Measurements from ENCODE around the gene GRAP. TPM values are rescaled to one million over a fixed set of nuclear protein-coding genes. Genes with fewer than 3 reads are reported as not detected.

The GRAP gene
- total RNA-seq, 1 donor from 2014 or later: 0.64 TPM

DNA sequence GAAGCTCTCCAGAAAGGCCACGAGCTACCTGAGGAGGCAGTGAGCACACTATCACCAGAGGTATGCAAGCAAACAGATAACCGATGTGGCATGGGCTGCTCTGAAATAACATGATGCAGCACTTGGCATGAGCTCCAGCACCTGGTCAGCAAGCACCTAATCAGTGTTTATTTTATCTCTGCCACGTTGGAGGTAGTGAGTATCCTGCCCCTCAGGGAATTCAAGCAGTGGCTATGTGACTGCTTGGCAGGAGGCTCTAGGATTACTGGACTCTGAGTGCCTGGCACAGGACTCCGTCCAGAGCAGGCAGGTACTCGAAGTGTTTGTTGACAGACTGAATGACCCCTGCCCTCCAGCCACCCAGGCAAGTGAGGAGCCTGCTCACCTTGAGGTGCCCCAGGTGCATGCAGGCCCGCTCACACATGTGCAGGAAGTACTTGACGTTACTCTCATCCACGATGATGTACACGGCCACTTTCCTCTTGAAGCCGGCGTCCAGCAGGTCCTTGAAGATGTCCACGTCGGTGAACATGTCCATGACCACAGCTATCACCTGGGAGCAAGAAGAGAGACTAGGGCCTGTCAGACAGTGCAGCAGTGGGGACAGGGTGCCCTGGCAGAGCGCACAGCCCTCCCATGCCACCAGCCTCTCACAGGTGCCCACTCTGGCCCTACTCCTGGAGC is 58.8 kb downstream of the GRAP start:
- H3K27me3 Mint-ChIP-seq (ENCODE audit: unreplicated experiment): peaks cover 2% of the 10 kb centered on the region
- H3K4me1 Mint-ChIP-seq (ENCODE audit: low read depth, unreplicated experiment): peaks cover 4% of the 10 kb centered on the region
- H3K4me3 Mint-ChIP-seq (ENCODE audit: unreplicated experiment): no peak overlapping the region
- H3K27ac Mint-ChIP-seq (ENCODE audit: unreplicated experiment): no peak overlapping the region
- H3K36me3 Mint-ChIP-seq (ENCODE audit: unreplicated experiment): no peaks in the 10 kb centered on the region
- no peak for DNase-seq
- H3K9me3 Mint-ChIP-seq (ENCODE audit: unreplicated experiment): no peaks in the 10 kb centered on the region
- TF ChIP-seq, protein P1, sequence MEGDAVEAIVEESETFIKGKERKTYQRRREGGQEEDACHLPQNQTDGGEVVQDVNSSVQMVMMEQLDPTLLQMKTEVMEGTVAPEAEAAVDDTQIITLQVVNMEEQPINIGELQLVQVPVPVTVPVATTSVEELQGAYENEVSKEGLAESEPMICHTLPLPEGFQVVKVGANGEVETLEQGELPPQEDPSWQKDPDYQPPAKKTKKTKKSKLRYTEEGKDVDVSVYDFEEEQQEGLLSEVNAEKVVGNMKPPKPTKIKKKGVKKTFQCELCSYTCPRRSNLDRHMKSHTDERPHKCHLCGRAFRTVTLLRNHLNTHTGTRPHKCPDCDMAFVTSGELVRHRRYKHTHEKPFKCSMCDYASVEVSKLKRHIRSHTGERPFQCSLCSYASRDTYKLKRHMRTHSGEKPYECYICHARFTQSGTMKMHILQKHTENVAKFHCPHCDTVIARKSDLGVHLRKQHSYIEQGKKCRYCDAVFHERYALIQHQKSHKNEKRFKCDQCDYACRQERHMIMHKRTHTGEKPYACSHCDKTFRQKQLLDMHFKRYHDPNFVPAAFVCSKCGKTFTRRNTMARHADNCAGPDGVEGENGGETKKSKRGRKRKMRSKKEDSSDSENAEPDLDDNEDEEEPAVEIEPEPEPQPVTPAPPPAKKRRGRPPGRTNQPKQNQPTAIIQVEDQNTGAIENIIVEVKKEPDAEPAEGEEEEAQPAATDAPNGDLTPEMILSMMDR (IDR thresholded peaks at IDR 0.05; ENCODE audit: partially characterized antibody, unreplicated experiment): no peak

DNA sequence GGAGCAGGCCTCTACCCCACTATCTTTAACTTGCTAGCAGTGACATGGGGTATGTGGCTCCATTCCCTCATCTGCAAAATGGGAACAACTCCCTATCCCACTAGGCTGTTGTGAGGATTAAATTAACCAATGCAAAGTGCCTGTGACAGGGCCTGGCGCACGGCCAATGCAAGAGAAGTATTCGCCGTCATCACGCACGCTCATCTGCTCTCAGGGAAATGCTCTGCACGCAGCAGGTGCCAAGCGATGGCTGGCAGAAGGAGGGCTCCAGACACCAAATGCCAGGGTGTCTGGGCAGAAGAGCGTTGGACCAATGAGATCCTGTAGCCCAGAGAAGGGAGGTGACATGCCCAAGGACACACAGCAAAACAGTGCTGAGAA is 59.5 kb downstream of the GRAP start:
- Mint-ChIP-seq H3K27ac (ENCODE audit: unreplicated experiment) (no peak overlapping the region), H3K27me3 (ENCODE audit: unreplicated experiment) (peaks cover 2% of the 10 kb centered on the region), H3K4me1 (ENCODE audit: low read depth, unreplicated experiment) (peaks cover 4% of the 10 kb centered on the region), H3K36me3 (ENCODE audit: unreplicated experiment) (no peaks in the 10 kb centered on the region), H3K9me3 (ENCODE audit: unreplicated experiment) (no peaks in the 10 kb centered on the region), H3K4me3 (ENCODE audit: unreplicated experiment) (no peak overlapping the region)
- DNase-seq: no peak
- TF ChIP-seq, protein P1 (IDR thresholded peaks at IDR 0.05; ENCODE audit: partially characterized antibody, unreplicated experiment): no peak

DNA sequence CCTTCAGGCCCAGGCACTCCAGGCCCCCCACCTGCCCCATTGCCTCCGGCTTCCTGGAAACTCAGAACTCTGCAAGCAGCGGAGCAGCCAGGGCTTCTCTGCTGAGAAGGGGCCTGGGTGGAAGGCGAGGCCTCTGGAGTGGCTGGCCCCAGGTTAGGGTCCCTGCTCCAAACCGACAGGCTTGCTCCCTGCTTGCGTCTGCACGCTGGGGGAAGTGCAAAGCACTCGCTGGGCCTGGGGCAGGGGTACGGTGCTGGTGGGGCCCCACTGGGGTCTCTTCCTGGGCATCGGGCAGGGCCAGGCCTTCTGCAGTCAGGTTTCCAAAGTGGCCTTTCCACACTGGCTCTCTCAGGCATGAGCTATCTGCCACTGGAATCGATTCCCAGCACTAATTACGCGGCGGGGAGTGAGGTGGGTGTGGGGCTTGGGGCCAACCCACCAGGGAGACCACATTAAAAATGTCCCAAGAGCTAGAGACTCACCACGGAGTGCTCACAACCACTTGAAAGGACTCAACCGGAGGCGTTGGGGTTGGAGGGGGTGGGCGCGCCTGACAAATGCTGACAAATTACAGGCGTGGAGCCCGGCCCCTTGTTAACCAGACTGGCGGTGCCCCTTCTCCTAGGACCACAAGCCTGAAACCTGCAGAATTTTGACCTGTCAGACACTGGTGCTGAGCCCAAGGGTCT is 60.1 kb downstream of the GRAP start:
- Mint-ChIP-seq H3K27ac (ENCODE audit: unreplicated experiment) (no peak overlapping the region), H3K9me3 (ENCODE audit: unreplicated experiment) (no peaks in the 10 kb centered on the region), H3K4me1 (ENCODE audit: low read depth, unreplicated experiment) (peaks cover 4% of the 10 kb centered on the region), H3K27me3 (ENCODE audit: unreplicated experiment) (peaks cover 2% of the 10 kb centered on the region), H3K4me3 (ENCODE audit: unreplicated experiment) (no peak overlapping the region), H3K36me3 (ENCODE audit: unreplicated experiment) (no peaks in the 10 kb centered on the region)
- DNase-seq: no peak
- TF ChIP-seq, protein P1 (IDR thresholded peaks at IDR 0.05; ENCODE audit: partially characterized antibody, unreplicated experiment): no peak

DNA sequence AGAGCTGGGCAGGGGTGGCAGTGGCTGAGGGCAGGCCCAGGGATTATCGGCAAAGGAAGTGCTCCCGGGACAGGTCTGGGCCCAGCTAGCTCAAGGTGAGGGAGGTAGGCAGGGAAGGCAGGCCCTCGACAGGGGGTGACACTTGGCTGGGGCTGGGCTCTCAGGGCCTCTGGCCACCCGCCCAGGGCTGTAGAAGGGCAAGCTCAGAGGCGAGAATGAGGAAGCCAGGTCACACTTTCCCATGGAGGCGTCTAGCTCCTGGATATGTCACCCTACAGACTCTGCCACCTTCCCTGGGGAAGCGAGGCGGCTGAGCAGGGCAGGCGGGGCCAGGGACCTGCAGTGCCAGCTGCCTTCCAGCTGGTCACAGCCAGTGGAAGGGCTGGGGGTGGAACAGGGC is 61.3 kb downstream of the GRAP start:
- no peak for DNase-seq
- TF ChIP-seq, protein P1 (IDR thresholded peaks at IDR 0.05; ENCODE audit: partially characterized antibody, unreplicated experiment): no peak
- Mint-ChIP-seq H3K9me3 (ENCODE audit: unreplicated experiment) (no peaks in the 10 kb centered on the region), H3K27me3 (ENCODE audit: unreplicated experiment) (peaks cover 2% of the 10 kb centered on the region), H3K4me1 (ENCODE audit: low read depth, unreplicated experiment) (peaks cover 4% of the 10 kb centered on the region), H3K36me3 (ENCODE audit: unreplicated experiment) (no peaks in the 10 kb centered on the region), H3K4me3 (ENCODE audit: unreplicated experiment) (no peak overlapping the region), H3K27ac (ENCODE audit: unreplicated experiment) (no peak overlapping the region)

Data from glutamatergic neuron (in vitro differentiated cells).